Common myeloid progenitor, CD34-positive (primary cell): ENCODE results near the gene GRID1.

ENCODE experiments used
- CTCF ChIA-PET: fragments of 350-600 bp; sonication (Branson Sonifier 250); formaldehyde crosslinking; loops from one replicate; lab custom pipeline; 2021; ENCODE audit warnings: antibody characterized with exemption; lab: Charles Lee
- POLR2A ChIA-PET: fragments of 350-600 bp; sonication (Branson Sonifier 250); formaldehyde crosslinking; loops from one replicate; lab custom pipeline; 2021; ENCODE audit warnings: antibody characterized with exemption; lab: Charles Lee
- DNase-seq, 3 donors: peaks; one replicate each; pipeline versions ENCODE4 v3.0.0 to v3.0.0-alpha.2; 2013
- H3K27ac ChIP-seq, 2 experiments: 1 replicate in 1 of 2; 2 replicates in 1 of 2; pipeline ENCODE4 v1.7.0; 2013; ENCODE audit warnings: inconsistent platforms in 2 of 2, low read length in 2 of 2, mild to moderate bottlenecking in 2 of 2, low read depth in 1 of 2, moderate library complexity in 1 of 2; ENCODE audit not compliant: severe bottlenecking in 2 of 2, insufficient read depth in 1 of 2, poor library complexity in 1 of 2
- H3K27me3 ChIP-seq, 5 experiments: replicated peaks in 2 of 5; 1 replicate in 3 of 5; 2 replicates in 2 of 5; pipeline versions ENCODE4 v1.6.1 to v1.7.0; 2013; ENCODE audit warnings: low read length in 4 of 5, mild to moderate bottlenecking in 2 of 5, moderate library complexity in 2 of 5, inconsistent platforms in 1 of 5; ENCODE audit not compliant: insufficient read depth in 5 of 5, control insufficient read depth in 4 of 5
- H3K36me3 ChIP-seq, 4 experiments: 1 replicate in 2 of 4; 2 replicates in 2 of 4; pipeline versions ENCODE4 v1.6.1 to v1.7.0; 2013; ENCODE audit warnings: low read length in 3 of 4, control low read depth in 1 of 4, mild to moderate bottlenecking in 1 of 4; ENCODE audit not compliant: control insufficient read depth in 4 of 4, insufficient read depth in 4 of 4
- H3K4me1 ChIP-seq, 4 experiments: 1 replicate in 3 of 4; 2 replicates in 1 of 4; pipeline versions ENCODE4 v1.6.1 to v1.7.1; 2013; ENCODE audit warnings: low read length in 3 of 4, mild to moderate bottlenecking in 3 of 4, control low read depth in 1 of 4, inconsistent platforms in 1 of 4, moderate library complexity in 1 of 4; ENCODE audit not compliant: control insufficient read depth in 4 of 4, insufficient read depth in 4 of 4; ENCODE audit errors: control extremely low read depth in 1 of 4
- H3K4me3 ChIP-seq, 7 experiments: 1 replicate in 4 of 7; 2 replicates in 3 of 7; pipeline versions ENCODE4 v1.5.1 to v1.7.0; 2013; ENCODE audit warnings: mild to moderate bottlenecking in 7 of 7, low read length in 6 of 7, moderate library complexity in 6 of 7, inconsistent platforms in 2 of 7, low read depth in 2 of 7, control low read depth in 1 of 7; ENCODE audit not compliant: insufficient read depth in 4 of 7, control insufficient read depth in 1 of 7; ENCODE audit errors: extremely low read depth in 1 of 7
- H3K9me3 ChIP-seq, 5 experiments: 1 replicate in 4 of 5; 2 replicates in 1 of 5; pipeline versions ENCODE4 v1.6.1 to v1.7.1; 2013; ENCODE audit warnings: low read length in 4 of 5, mild to moderate bottlenecking in 2 of 5, inconsistent platforms in 1 of 5, low read depth in 1 of 5, moderate library complexity in 1 of 5; ENCODE audit not compliant: control insufficient read depth in 4 of 5, insufficient read depth in 2 of 5; ENCODE audit errors: control extremely low read depth in 1 of 5
- WGBS: methylation state at CpG from one replicate; pipeline ENCODE4 v1.1.5; 2013; ENCODE audit not compliant: insufficient coverage; 5-methylcytosine and 5-hydroxymethylcytosine counted together

GRID1 gene

DNA sequence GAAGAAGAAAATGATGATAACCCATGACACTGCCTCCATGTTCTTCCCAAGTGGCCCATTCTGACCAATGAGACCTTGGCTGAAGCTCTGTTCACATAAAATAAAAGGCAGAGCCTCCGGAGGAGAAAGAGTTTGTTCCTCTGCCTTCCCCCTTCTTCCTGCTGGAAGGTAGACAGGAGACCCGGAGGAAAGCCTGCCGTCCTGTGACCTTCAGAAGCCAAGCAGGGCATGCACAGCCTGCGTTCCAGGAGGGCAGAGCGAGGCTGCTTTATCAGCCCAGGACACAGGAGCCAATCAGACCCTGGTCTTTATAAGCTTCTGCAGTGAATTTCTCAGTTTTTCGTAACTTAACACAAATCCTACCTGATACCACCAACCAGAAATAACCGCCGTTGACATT is 8.6 kb upstream of the GRID1 start:
- H3K27me3 ChIP-seq: peaks cover 2 to 50% (median 19%) of the 10 kb centered on the region in 5 experiments
- 90% methylated on average over 7 of the region's 8 CpGs for WGBS
- H3K36me3 ChIP-seq: no peaks in the 10 kb centered on the region
- ChIA-PET POLR2A (no interaction called here), CTCF (interaction anchor here (0.9 to 2.6 kb wide), 7 partner anchors 13 to 379 kb away, joined by 3 to 17 read pairs (median 3); no protein-coding TSS in a partner anchor)
- peaks cover 0 to 4% (median 2%) of the 10 kb centered on the region in 4 experiments for H3K4me1 ChIP-seq
- no peak overlapping the region for H3K27ac ChIP-seq
- no peaks in the 10 kb centered on the region for H3K9me3 ChIP-seq
- no peak overlapping the region for H3K4me3 ChIP-seq
- no peak for DNase-seq

DNA sequence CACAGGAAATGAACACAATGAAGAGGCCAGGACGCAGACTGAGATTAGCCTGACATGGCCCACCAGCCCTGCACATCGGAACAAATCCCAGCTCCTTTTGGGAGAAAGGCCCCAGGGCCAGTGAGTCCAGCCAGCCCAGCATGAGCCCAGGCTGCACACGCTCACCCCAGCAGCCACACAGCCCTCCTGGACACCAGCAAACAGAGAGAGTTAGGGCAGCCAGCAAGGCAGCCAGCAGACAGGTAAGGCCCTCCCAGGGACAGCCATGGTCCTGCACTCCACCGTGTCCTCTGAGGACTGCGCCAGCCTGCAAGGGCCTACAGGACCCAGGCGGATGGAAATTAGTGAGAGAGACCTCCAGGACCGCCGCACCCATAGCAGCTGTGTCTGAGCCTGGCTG is 8.1 kb upstream of the GRID1 start:
- peaks cover 2 to 55% (median 23%) of the 10 kb centered on the region in 5 experiments for H3K27me3 ChIP-seq

DNA sequence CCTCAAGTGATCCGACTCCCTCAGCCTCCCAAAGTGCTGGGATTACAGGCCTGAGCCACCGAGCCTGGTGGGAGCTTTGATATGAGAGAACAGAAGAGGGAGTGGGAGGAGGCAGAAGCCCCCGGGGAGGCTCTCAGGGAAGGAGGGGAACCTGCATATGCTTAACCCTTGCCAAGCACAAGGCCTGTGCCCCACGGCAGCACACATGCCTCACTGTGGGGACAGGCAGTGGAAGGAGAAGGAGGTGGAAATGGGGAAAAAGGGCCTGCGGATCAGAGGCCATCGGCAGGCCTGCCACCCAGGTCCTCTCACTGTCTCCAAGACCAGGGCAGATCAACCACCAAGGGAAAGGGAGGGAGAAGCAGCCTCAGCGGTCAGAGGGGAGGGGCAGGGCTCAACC is 7.2 kb upstream of the GRID1 start:
- H3K36me3 ChIP-seq: no peaks in the 10 kb centered on the region
- H3K4me3 ChIP-seq: no peak overlapping the region
- 79% methylated on average over 4 of the region's 7 CpGs for WGBS
- H3K4me1 ChIP-seq: peaks cover 0 to 4% (median 2%) of the 10 kb centered on the region in 4 experiments
- POLR2A ChIA-PET: no interaction called here
- peaks cover 2 to 64% (median 31%) of the 10 kb centered on the region in 5 experiments for H3K27me3 ChIP-seq
- DNase-seq: no peak
- no peak overlapping the region for H3K27ac ChIP-seq
- CTCF ChIA-PET: no interaction called here
- H3K9me3 ChIP-seq: no peaks in the 10 kb centered on the region

More for the DNA sequence above, 8.1 kb upstream of the GRID1 start:
- Histone ChIP-seq H3K4me1 (peaks cover 0 to 4% (median 2%) of the 10 kb centered on the region in 4 experiments), H3K27ac (no peak overlapping the region), H3K4me3 (no peak overlapping the region), H3K9me3 (no peaks in the 10 kb centered on the region), H3K36me3 (no peaks in the 10 kb centered on the region)
- POLR2A ChIA-PET: no interaction called here
- DNase-seq: no peak
- 71% methylated on average over 7 of the region's 8 CpGs for WGBS
- CTCF ChIA-PET: interaction anchor here (1.1 to 2.6 kb wide), 5 partner anchors 12 to 379 kb away, joined by 3 to 17 read pairs (median 6); no protein-coding TSS in a partner anchor

- Histone ChIP-seq H3K27ac (no peak overlapping the region), H3K27me3 (peaks cover 2 to 69% (median 36%) of the 10 kb centered on the region in 5 experiments), H3K9me3 (no peaks in the 10 kb centered on the region), H3K4me1 (peaks cover 0 to 4% (median 2%) of the 10 kb centered on the region in 4 experiments), H3K36me3 (no peaks in the 10 kb centered on the region), H3K4me3 (no peak overlapping the region)
- DNase-seq: no peak
- CTCF ChIA-PET: no interaction called here
- POLR2A ChIA-PET: no interaction called here
- WGBS: no CpG with 5 or more reads among the region's 3 CpGs
These were observed 6.7 kb upstream of the GRID1 start for GRCh38 chr10:86373251-86373650.

- POLR2A ChIA-PET: no interaction called here
- peaks cover 2 to 71% (median 39%) of the 10 kb centered on the region in 5 experiments for H3K27me3 ChIP-seq
- H3K4me3 ChIP-seq: no peak overlapping the region
- H3K36me3 ChIP-seq: no peaks in the 10 kb centered on the region
- no peak for DNase-seq
- H3K4me1 ChIP-seq: peaks cover 0 to 4% (median 2%) of the 10 kb centered on the region in 4 experiments
- no peaks in the 10 kb centered on the region for H3K9me3 ChIP-seq
- CTCF ChIA-PET: interaction anchor here (1.1 kb wide), 1 partner anchor 23 kb away, joined by 4 read pairs; no protein-coding TSS in a partner anchor
- H3K27ac ChIP-seq: no peak overlapping the region
- WGBS: 100% methylated on average over 1 of the region's 5 CpGs
These were observed 6.2 kb upstream of the GRID1 start for GRCh38 chr10:86372784-86373239.

DNA sequence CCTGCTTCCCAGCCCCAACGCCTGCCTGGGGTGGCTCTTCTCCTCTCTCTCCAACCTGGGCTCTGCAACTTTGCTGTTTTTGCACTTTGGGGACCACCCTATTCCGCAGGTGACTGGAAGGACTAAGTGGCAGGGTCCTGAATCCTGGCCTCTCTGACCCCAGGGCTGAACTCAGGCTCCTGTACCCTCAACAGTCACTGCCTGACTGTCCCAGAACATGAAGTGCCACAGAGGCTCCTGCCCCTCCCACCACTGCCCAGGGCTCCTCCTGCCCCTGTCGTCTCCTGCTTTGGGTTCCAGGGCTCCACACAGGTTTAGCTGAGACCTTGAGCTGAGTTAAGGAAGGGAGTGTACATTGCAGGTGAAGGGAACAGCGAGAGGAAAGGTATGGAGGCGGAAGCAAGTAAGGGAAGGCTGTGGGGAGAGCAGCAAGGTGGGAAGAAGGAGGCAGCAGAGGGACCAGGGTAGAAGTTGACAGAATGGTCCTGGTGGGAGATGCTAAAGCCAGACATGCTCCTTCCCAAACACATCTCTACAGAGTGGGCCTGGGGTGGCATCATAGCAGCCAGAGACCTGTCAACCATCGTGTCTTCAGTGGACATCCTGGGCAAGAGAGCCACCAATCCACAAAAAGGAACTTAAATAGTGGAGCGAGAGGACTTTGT is 5.7 kb upstream of the GRID1 start:
- 92% methylated on average over 5 of the region's 7 CpGs for WGBS
- H3K36me3 ChIP-seq: no peaks in the 10 kb centered on the region
- CTCF ChIA-PET: interaction anchor here (1.1 to 1.2 kb wide), 2 partner anchors 17 to 22 kb away, joined by 3 to 4 read pairs; no protein-coding TSS in a partner anchor
- peaks cover 0 to 9% (median 4%) of the 10 kb centered on the region in 4 experiments for H3K4me1 ChIP-seq
- H3K9me3 ChIP-seq: no peaks in the 10 kb centered on the region
- POLR2A ChIA-PET: no interaction called here
- no peak overlapping the region for H3K27ac ChIP-seq
- H3K4me3 ChIP-seq: no peak overlapping the region
- no peak for DNase-seq
- H3K27me3 ChIP-seq: peaks cover 2 to 72% (median 42%) of the 10 kb centered on the region in 5 experiments

- CTCF ChIA-PET: interaction anchor here (0.8 to 1.2 kb wide), 3 partner anchors 16 to 22 kb away, joined by 3 to 4 read pairs (median 3); no protein-coding TSS in a partner anchor
These were observed 5.1 kb upstream of the GRID1 start for GRCh38 chr10:86371691-86372090.

More at GRCh38 chr10:86371691-86372090, 5.1 kb upstream of the GRID1 start:
- 89% methylated on average over 5 of the region's 5 CpGs for WGBS
- peaks cover 2 to 74% (median 44%) of the 10 kb centered on the region in 5 experiments for H3K27me3 ChIP-seq
- no peak overlapping the region for H3K4me3 ChIP-seq
- no peaks in the 10 kb centered on the region for H3K9me3 ChIP-seq
- no peak overlapping the region for H3K27ac ChIP-seq
- POLR2A ChIA-PET: no interaction called here
- H3K36me3 ChIP-seq: no peaks in the 10 kb centered on the region
- DNase-seq: no peak
- peaks cover 0 to 10% (median 8%) of the 10 kb centered on the region in 4 experiments for H3K4me1 ChIP-seq
